Activated CD4-positive, alpha-beta T cell treated with anti-CD3 and anti-CD28 coated beads, Interleukin-2, Interleukin-4, amounts not matched to agents 100 ng/mL and 50 ng/mL, durations not matched to agents 16 hours and 8 hours (primary cell): ENCODE data around the gene EMID1.

ENCODE experiments used
- DNase-seq: peaks from one replicate; pipeline ENCODE4 v3.0.0-alpha.2; 2020; ENCODE audit warnings: low spot score

Gene EMID1

GRCh38 chr22:29205594-29206371 lies at the start of gene EMID1:
Gene EMID1 (plus strand): TSS chr22:29205896. CDS start chr22:29206039, 143 bp downstream.
- DNase-seq = no peak

DNA sequence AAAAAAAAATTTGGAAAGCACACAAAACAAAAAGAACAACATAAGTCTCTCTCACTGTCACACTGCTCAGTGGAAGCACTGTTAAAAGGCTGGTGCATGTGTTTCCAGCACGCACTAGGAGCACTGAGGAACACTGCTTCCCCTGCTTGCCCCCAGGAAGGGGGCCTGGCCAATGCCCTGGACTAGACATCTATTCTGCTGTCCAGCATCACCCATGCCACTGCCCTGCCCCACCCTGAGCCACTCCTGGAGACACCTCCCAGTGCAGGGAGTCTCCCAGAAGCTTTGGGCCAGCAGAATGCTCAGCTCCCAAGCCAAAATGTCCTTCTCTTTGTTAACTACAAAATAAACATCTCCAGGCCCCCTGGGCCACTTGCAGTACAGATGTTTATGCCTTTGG lies 49.7 kb upstream of the EMID1 start:
- no peak for DNase-seq

DNA sequence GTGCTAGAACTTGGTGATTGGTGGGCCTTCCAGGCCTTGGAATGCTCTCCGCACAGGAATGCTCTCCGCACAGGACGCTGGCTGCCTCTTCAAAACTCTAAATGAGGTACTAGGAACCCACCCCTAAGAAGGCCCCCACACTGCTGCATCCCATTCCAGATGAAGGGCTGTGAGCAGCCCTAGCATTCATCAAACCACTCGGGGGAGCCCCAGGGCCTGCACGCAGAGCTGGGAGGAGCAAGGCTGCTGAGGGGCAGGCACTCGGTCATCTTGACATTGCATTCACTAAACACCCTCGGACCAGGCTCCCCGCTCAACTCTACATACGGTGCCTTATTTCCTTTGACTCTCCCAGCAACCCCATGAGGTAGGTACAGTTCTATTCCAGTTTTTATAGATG lies 49.2 kb upstream of the EMID1 start:
- no peak for DNase-seq

DNA sequence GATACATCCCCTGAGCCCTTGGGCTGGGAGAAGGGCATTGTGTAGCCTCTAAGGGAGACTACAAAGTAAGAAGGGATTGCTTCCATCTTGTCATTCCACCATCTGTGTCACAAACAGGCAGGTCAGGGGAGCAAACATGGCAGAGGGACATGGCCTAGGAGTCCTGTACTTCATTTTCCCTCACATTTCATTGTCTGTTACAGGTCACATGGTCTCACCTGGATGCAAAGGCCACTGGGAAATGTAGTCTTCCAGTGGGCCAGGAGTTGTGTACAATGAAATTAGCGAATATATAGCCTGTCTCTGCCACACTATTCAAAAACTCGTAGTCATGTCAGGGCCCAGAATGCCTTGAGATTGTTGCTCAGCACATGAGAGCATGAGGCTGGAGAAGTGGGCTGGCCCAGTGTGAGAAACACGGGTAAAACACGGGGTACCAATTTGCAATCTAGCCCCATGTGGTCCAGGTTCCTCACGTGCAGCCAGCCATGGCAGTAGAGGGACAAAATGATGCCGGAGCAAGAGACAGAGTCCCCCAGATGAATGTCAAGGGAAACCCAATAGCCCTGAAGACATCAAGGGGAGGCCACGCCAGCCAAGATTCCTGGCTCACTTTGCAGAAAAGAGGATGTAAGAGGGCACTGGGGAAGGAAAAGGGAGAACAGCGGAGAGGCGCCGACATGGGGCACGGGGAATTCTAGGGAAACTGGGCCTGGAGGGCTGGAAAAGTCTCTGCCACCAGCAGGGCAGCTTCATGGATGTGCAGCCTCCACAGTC lies 47.7 kb upstream of the EMID1 start:
- DNase-seq = no peak

DNA sequence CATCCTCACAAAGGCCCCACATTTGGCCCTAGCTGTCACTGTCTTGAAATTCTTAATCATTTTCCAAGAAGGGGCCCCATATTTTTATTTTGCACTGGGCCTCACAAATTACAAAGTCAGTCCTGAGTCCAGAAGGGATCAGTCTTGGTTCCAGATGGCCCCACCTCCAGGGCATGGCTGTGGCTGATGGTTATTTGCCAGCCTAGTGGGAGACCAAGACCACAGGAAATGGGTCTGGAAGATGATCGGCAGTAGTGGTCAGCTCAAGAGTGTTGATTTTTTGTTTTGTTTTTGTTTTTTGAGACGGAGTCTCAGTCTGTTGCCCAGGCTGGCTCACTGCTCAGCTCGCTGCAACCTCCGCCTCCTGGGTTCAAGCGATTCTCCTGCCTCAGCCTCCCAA lies 47.1 kb upstream of the EMID1 start:
- DNase-seq = no peak

- no peak for DNase-seq
These were observed 41.9 kb upstream of the EMID1 start for GRCh38 chr22:29163808-29164207.

DNA sequence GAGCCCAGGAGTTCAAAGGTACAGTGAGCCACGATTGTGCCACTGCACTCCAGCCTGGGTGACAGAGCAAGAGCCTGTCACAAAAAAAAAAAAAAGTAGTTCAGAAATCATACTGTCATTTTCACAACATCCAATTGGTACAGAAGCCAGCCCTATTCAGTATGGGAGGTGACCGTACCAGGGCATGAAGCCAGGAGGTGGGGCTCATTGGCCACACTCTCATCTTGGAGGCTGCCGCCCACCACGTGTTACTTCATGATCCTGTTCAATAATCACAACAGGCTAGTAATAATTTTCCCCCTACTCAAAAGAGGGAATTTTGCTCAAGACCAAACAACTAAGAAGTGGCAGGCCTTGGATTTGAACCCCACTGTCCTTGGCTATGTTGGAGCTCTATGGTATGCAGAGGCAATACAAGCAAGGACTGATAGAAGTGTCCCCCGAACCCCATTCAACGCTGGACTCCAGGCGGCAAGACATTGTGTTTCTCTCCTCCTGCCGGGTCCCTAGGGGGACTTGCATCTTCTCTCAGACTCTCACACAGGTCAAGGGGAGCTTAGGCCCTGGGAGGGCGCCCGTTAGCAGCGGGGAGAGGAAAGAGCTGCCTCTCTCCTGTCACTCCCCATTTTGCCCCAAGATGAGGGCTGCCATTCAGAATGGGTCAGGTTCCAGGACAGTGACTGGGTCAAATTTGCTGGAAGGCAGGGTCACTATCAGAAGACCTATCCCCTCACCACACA lies 40.2 kb upstream of the EMID1 start:
- DNase-seq = no peak

GRCh38 chr22:29166180-29166579 lies 39.5 kb upstream of the EMID1 start:
- DNase-seq = no peak

DNA sequence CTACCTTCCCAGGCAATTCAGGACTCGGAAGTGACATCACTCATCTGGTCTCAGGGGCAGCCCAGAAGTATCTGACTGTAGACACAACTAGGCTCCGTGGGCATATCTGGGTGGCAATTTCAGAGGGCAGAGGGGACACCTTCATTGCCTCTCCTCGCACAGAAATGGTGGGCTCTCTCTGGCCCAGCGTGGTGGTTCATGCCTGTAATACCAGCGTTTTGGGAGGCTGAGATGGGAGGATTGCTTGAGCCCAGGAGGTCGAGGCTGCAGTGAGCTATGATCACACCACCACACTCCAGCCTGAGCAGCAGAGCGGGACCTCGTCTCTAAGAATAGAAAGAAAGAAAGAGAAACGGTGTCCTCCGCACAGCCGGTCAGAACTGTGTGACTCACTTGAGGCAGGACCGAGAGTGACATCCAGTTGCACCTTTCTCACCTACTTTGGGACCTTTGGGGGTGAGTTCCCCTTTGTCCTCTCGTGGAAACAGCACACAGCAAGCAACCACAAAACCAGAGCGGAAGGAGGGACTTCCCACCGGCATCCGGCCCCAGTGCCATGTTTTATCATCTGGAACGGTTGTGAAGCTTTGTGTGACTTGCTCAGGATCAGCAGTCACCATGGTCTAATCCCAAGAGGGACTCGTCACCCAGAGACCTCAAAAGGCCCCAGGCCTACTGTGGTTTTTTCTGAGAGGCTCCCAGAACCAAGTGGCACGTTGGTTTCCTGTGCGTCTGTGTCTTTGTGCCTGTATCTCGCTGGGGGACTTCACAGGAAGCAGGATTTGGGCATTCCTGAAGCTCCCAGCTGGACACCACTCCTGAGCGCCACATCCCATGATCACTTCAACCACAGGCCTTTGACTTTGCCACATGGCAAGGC lies 38.4 kb upstream of the EMID1 start:
- peak; percentile 84 for DNase-seq

GRCh38 chr22:29171721-29172120 lies 34.0 kb upstream of the EMID1 start:
- no peak for DNase-seq

GRCh38 chr22:29172216-29172615 lies 33.5 kb upstream of the EMID1 start:
- no peak for DNase-seq

DNA sequence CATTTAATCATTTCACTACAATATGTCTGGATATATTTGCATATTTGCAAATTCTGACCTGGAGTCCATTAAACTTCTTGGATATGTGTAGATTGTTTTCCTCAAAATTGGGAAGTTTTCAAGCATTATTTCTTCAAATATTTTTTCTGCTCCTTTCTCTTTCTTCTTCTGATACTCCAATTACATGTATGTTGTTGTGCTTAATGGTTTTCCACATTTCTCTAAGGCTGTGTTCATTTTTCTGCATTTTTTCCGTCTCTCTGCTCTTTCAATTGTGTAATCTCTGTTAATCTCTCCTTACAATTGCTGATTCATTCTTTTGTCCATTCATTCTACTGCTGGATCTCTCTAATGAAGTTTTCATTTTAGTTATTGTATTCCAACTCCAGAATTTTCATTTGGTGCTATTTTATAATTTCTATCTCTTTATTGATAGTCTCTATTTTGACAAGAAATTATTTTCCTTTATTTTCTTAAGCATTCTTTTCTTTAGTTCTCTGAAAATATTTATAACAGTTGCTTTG lies 30.3 kb upstream of the EMID1 start:
- no peak for DNase-seq

GRCh38 chr22:29183971-29184848 lies 21.5 kb upstream of the EMID1 start:
- DNase-seq = no peak

DNA sequence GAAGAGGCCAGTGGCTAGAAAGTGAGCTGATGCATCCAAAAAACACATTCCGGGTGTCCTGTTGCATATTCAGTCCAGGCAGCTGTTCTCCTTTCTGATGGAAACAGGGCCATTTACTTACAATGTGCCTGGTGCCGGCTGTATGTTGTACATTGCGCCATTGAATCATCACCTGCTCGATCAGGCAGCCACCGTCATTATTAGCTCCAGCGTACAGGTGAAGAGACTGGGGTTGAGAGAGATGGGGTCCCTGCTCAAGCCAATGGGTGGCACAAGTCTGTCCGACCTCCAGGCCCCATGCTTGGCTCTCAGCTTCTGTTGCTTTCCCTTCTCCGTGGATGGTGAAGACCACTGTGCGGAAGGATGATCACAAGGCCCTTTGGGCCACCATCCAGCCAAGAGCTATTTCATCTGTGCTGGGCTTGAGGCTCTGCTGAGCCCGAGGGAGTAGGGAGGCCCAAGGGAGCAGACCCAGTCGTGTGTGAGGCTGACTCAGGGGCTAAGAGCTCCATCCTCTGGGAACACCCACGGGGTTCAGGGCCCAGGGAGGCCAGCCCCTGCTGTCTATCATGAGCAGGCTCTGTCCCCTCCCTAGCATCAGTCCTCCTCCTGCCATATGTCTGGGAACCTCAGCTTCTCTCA lies 20.7 kb upstream of the EMID1 start:
- no peak for DNase-seq

DNA sequence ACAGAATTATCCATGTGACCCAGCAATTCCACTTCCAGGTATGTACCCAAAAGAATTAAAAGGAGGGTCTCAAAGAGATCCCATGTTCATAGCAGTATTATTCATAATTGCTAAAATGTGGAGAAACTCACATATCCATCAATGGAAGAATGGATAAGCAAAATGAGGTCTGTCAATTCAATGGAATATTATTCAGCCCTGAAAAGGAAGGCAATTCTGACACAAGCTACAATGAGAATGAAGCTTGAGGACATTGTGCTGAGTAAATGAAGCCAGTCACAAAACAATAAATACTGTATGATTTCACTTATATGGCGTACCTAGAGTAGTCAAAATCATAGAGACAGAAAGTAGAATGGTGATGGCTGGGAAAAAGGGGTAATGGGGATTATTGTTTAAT lies 19.4 kb upstream of the EMID1 start:
- no peak for DNase-seq

GRCh38 chr22:29187831-29188230 lies 17.9 kb upstream of the EMID1 start:
- DNase-seq = no peak

GRCh38 chr22:29190051-29190450 lies 15.6 kb upstream of the EMID1 start:
- DNase-seq = no peak

- no peak for DNase-seq
These were observed 14.8 kb upstream of the EMID1 start for GRCh38 chr22:29190918-29191317.

- no peak for DNase-seq
These were observed 12.7 kb upstream of the EMID1 start for GRCh38 chr22:29193021-29193420.

- DNase-seq = no peak
These were observed 11.5 kb upstream of the EMID1 start for GRCh38 chr22:29194184-29194583.
